ENCODE results near the gene ADCY10.
"Not testable (repeated sequence)": the region's sequence is repeated elsewhere in the genome, so short reads cannot be mapped to it uniquely, and the experiment has no call there.

Gene ADCY10

GRCh38 chr1:167864392-167865032 lies 49.4 kb downstream of the ADCY10 start:
- TF ChIP-seq CTCF (IDR thresholded peaks at IDR 0.05; ENCODE audit: borderline replicate concordance, control extremely low read depth, extremely low read depth, insufficient read depth, missing control alignments) = no peak
- in situ Hi-C loops (cut with MboI; ENCODE audit: low sequenced_read_pairs, unreplicated experiment) = no loop called here
- DNase-seq (ENCODE audit: low spot score) = no peak

GRCh38 chr1:167863921-167864279 lies 50.0 kb downstream of the ADCY10 start:
- DNase-seq (ENCODE audit: low spot score) = no peak
- TF ChIP-seq CTCF (IDR thresholded peaks at IDR 0.05; ENCODE audit: borderline replicate concordance, control extremely low read depth, extremely low read depth, insufficient read depth, missing control alignments) = no peak
- in situ Hi-C loops (cut with MboI; ENCODE audit: low sequenced_read_pairs, unreplicated experiment) = no loop called here

GRCh38 chr1:167863191-167863920 lies 50.6 kb downstream of the ADCY10 start:
- in situ Hi-C loops (cut with MboI; ENCODE audit: low sequenced_read_pairs, unreplicated experiment); DNase-seq (ENCODE audit: low spot score): not testable (repeated sequence)

GRCh38 chr1:167862432-167863076 lies 51.4 kb downstream of the ADCY10 start:
- in situ Hi-C loops (cut with MboI; ENCODE audit: low sequenced_read_pairs, unreplicated experiment) = no loop called here
- TF ChIP-seq CTCF (IDR thresholded peaks at IDR 0.05; ENCODE audit: borderline replicate concordance, control extremely low read depth, extremely low read depth, insufficient read depth, missing control alignments) = no peak
- DNase-seq (ENCODE audit: low spot score) = no peak

GRCh38 chr1:167861664-167862381 lies 52.1 kb downstream of the ADCY10 start:
- TF ChIP-seq CTCF (IDR thresholded peaks at IDR 0.05; ENCODE audit: borderline replicate concordance, control extremely low read depth, extremely low read depth, insufficient read depth, missing control alignments) = no peak
- in situ Hi-C loops (cut with MboI; ENCODE audit: low sequenced_read_pairs, unreplicated experiment) = no loop called here
- no peak for DNase-seq (ENCODE audit: low spot score)

GRCh38 chr1:167860231-167860923 lies 53.6 kb downstream of the ADCY10 start:
- DNase-seq (ENCODE audit: low spot score) = no peak
- in situ Hi-C loops (cut with MboI; ENCODE audit: low sequenced_read_pairs, unreplicated experiment) = no loop called here
- TF ChIP-seq CTCF (IDR thresholded peaks at IDR 0.05; ENCODE audit: borderline replicate concordance, control extremely low read depth, extremely low read depth, insufficient read depth, missing control alignments) = no peak

All from GM13976 (cell line).